ENCODE data around the gene PTPRG. TPM values are rescaled to one million over a fixed set of nuclear protein-coding genes. Genes with fewer than 3 reads are reported as not detected.

The PTPRG gene
- polyA plus RNA-seq, 1 donor (not counting 4 experiments of a cell fraction or from before 2014, with no cell fraction given): 12.1 TPM

DNA sequence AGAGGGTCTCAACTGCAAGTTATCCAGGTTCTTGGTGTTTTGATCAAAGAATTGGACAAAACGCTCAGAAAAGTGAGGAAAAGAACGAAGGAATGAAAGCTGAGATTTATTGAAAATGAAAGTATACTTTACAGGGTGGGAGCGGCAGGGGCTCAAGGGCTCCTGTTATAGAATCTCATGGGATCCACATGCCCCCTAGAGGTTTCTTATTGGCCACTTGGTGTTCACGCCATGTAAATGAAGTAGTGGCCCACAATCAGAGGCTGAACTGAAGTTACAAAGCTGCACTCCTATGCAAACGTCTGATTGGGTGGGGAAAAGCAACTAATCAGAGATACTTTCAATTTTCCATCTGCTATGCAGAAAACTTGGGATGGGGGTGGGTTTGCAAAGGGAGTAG lies 216.7 kb downstream of the PTPRG start:
- Histone ChIP-seq H3K27ac (ENCODE audit: control insufficient read depth, insufficient read depth, low read length) (no peak overlapping the region), H3K4me2 (ENCODE audit: control insufficient read depth, extremely low read depth, insufficient read depth, low read depth, low read length) (no peak overlapping the region), H2AFZ (ENCODE audit: control insufficient read depth, low read length) (no peak overlapping the region), H3K9ac (ENCODE audit: control insufficient read depth, extremely low read depth, insufficient read depth, low read length) (no peak overlapping the region), H3K9me3 (ENCODE audit: control insufficient read depth, low read depth, low read length) (no peaks in the 10 kb centered on the region), H3K4me1 (ENCODE audit: control insufficient read depth, extremely low read depth, insufficient read depth, low read length) (peaks cover 7% of the 10 kb centered on the region), H3K36me3 (ENCODE audit: control insufficient read depth in 2 of 2, extremely low read depth in 1 of 2, insufficient read depth in 2 of 2, low read length in 2 of 2) (no peaks in the 10 kb centered on the region), H3K4me3 (ENCODE audit: control insufficient read depth in 2 of 3, extremely low read depth in 1 of 3, insufficient read depth in 2 of 3, low read depth in 1 of 3, low read length in 3 of 3) (no peak overlapping the region), H3K27me3 (ENCODE audit: control insufficient read depth, extremely low read depth, insufficient read depth, low read length) (no peaks in the 10 kb centered on the region), H3K9me1 (ENCODE audit: control insufficient read depth, extremely low read depth, insufficient read depth, low read length) (no peaks in the 10 kb centered on the region), H3K79me2 (ENCODE audit: control insufficient read depth, insufficient read depth, low read length) (no peaks in the 10 kb centered on the region), H4K20me1 (ENCODE audit: control insufficient read depth, extremely low read depth, insufficient read depth, low read length) (no peaks in the 10 kb centered on the region)
- dilution Hi-C loops (cut with MboI; ENCODE audit: extremely low pct_ligation_motif_present, low sequenced_read_pairs): no loop called here
- FAIRE-seq (no peak), DNase-seq (ENCODE audit: low read depth, low spot score) (no peak)
- TF ChIP-seq EZH2 (IDR thresholded peaks at IDR 0.05; ENCODE audit: low read length): no peak
- no peak for TF ChIP-seq CTCF (optimal IDR thresholded peaks at IDR 0.05 in 1 of 3, IDR thresholded peaks at IDR 0.05 in 1 of 3, conservative IDR thresholded peaks at IDR 0.05 in 1 of 3; ENCODE audit: extremely low read depth in 1 of 3, insufficient read depth in 2 of 3, low read length in 3 of 3)

DNA sequence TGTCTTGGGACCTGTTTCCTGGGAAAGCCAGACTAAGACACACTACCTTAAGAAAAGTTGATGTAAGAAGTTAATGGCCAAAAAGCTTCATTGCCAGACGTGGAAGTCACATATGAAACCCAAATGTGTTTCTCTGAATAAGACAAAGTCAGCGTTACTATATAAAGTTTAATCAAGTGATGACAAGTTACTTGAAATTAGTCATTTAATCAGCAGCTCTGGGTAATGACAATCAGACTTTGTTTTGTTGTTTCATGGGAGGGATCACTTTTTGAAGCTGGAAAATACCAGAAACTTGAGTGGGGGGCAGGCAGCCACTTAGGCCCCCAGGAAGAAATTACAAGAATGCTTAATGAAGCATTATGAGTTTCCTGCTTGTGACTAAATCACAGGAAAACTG lies 218.6 kb downstream of the PTPRG start:
- no peak overlapping the region for H3K9ac ChIP-seq (ENCODE audit: control insufficient read depth, extremely low read depth, insufficient read depth, low read length)
- no peak overlapping the region for H3K27ac ChIP-seq (ENCODE audit: control insufficient read depth, insufficient read depth, low read length)
- H3K27me3 ChIP-seq (ENCODE audit: control insufficient read depth, extremely low read depth, insufficient read depth, low read length): no peaks in the 10 kb centered on the region
- DNase-seq (ENCODE audit: low read depth, low spot score) (no peak), FAIRE-seq (no peak)
- no peaks in the 10 kb centered on the region for H3K9me3 ChIP-seq (ENCODE audit: control insufficient read depth, low read depth, low read length)
- H4K20me1 ChIP-seq (ENCODE audit: control insufficient read depth, extremely low read depth, insufficient read depth, low read length): peaks cover 3% of the 10 kb centered on the region
- TF ChIP-seq CTCF (optimal IDR thresholded peaks at IDR 0.05 in 1 of 3, IDR thresholded peaks at IDR 0.05 in 1 of 3, conservative IDR thresholded peaks at IDR 0.05 in 1 of 3; ENCODE audit: extremely low read depth in 1 of 3, insufficient read depth in 2 of 3, low read length in 3 of 3): no peak
- TF ChIP-seq EZH2 (IDR thresholded peaks at IDR 0.05; ENCODE audit: low read length): no peak
- no peaks in the 10 kb centered on the region for H3K79me2 ChIP-seq (ENCODE audit: control insufficient read depth, insufficient read depth, low read length)
- no peaks in the 10 kb centered on the region for H3K9me1 ChIP-seq (ENCODE audit: control insufficient read depth, extremely low read depth, insufficient read depth, low read length)
- dilution Hi-C loops (cut with MboI; ENCODE audit: extremely low pct_ligation_motif_present, low sequenced_read_pairs): no loop called here
- H3K4me1 ChIP-seq (ENCODE audit: control insufficient read depth, extremely low read depth, insufficient read depth, low read length): peaks cover 7% of the 10 kb centered on the region
- H2AFZ ChIP-seq (ENCODE audit: control insufficient read depth, low read length): no peak overlapping the region
- no peaks in the 10 kb centered on the region for H3K36me3 ChIP-seq (ENCODE audit: control insufficient read depth in 2 of 2, extremely low read depth in 1 of 2, insufficient read depth in 2 of 2, low read length in 2 of 2)
- no peak overlapping the region for H3K4me3 ChIP-seq (ENCODE audit: control insufficient read depth in 2 of 3, extremely low read depth in 1 of 3, insufficient read depth in 2 of 3, low read depth in 1 of 3, low read length in 3 of 3)
- peak overlapping the region; percentile 29 for H3K4me2 ChIP-seq (ENCODE audit: control insufficient read depth, extremely low read depth, insufficient read depth, low read depth, low read length)

All from keratinocyte (primary cell).